ENCODE data around the gene ANTKMT.

Gene ANTKMT

DNA sequence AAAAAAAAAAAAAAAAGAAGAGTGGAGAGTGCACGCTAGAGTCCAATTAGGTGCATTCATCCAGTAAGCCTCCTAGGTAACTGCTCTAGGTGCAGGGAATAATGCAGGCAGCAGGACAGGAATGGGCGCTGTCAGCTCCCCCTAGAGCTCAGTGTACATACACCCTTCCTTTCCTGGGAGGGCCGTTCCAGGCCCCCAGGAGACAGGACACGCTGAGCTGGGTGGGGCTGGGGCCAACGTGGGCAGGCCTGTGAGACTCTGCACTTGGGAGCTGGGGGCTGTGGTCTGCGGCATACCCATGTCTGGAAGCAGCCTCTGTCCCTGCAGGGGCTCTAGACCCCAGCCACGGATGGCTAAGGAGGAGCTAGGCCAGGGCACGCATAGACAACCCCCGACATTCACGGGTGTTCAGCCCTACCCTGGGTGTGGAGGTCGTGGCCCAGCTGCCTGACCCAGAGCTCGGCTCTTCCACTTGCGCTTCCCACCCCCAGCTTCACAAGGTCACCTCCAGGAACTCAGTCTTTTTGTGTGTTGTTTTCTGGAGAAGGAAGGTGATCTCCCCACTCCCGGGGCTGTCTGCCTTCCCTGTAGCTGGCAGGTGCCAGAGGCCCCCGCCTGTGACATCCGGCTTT lies 1.0 kb upstream of the ANTKMT start:
- in situ Hi-C loops (cut with MboI; ENCODE audit: low pct_unique_long_range_greater_than_20kb, low sequenced_read_pairs, unreplicated experiment), result no loop called here
- TF ChIP-seq, protein P1, sequence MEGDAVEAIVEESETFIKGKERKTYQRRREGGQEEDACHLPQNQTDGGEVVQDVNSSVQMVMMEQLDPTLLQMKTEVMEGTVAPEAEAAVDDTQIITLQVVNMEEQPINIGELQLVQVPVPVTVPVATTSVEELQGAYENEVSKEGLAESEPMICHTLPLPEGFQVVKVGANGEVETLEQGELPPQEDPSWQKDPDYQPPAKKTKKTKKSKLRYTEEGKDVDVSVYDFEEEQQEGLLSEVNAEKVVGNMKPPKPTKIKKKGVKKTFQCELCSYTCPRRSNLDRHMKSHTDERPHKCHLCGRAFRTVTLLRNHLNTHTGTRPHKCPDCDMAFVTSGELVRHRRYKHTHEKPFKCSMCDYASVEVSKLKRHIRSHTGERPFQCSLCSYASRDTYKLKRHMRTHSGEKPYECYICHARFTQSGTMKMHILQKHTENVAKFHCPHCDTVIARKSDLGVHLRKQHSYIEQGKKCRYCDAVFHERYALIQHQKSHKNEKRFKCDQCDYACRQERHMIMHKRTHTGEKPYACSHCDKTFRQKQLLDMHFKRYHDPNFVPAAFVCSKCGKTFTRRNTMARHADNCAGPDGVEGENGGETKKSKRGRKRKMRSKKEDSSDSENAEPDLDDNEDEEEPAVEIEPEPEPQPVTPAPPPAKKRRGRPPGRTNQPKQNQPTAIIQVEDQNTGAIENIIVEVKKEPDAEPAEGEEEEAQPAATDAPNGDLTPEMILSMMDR (IDR thresholded peaks at IDR 0.05; ENCODE audit: extremely low read depth, insufficient read depth, missing control alignments), result peak; percentile 28
- DNase-seq (ENCODE audit: low spot score), result no peak

DNA sequence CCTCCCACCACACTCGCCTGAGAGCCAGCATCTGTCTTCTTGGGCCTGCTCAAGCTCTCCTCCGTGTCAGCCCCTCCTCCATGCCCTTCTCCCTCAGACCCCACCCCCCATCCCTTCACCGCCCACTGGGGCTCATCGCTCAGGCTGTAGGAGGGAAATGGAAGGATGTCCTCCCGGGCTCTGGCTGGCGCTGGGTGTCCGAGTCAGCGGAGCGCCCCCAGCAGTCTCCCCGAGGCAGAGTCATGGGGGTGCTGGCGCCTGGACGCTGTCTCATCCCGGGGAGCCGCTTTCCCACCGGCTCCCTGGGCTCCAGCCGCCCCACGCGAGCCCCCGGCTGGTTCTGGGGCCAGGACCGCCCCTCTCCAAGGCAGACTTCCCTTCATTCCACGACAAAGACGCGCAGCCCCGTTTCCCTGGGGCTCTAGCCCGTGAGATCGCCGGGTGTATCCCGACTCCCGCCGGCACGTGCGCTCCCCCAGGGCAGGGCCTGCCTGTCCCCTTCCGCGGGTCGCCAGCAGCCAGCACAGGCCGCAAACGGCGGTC lies 428 bp upstream of the ANTKMT start:
- in situ Hi-C loops (cut with MboI; ENCODE audit: low pct_unique_long_range_greater_than_20kb, low sequenced_read_pairs, unreplicated experiment), result no loop called here
- peak; percentile 82 for DNase-seq (ENCODE audit: low spot score)
- TF ChIP-seq, protein P1 (IDR thresholded peaks at IDR 0.05; ENCODE audit: extremely low read depth, insufficient read depth, missing control alignments), result peak; percentile 43

DNA sequence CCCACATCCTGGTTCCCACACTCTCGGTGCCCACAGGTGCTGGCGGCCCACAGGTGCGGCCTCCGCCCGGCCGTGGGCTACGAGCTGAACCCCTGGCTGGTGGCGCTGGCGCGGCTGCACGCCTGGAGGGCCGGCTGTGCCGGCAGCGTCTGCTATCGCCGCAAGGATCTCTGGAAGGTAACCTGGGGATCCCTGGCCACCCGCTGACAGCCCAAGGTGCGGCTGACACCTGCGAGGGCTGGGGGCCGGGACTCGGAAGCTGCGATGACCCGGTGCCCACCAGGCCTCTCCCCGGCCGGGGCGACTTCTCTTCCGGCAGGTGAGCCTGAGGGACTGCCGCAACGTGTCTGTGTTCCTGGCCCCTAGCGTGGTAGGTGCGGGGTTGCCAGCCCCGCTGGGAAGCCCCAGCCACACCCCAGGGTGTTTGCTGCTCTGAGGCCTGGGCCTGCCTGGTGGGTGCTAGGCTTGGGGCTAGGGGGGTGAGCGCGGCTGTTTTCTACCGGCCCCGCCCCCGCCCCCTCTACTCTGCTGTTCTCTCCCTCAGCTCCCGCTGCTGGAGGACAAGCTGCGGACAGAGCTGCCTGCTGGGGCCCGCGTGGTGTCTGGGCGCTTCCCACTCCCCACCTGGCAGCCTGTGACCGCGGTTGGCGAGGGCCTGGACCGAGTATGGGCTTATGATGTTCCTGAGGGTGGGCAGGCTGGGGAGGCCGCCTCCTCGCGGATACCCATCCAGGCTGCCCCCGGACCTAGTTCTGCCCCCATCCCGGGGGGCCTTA lies 1.0 kb downstream of the ANTKMT start:
- no peak for DNase-seq (ENCODE audit: low spot score)
- TF ChIP-seq, protein P1 (IDR thresholded peaks at IDR 0.05; ENCODE audit: extremely low read depth, insufficient read depth, missing control alignments), result no peak
- in situ Hi-C loops (cut with MboI; ENCODE audit: low pct_unique_long_range_greater_than_20kb, low sequenced_read_pairs, unreplicated experiment), result no loop called here

DNA sequence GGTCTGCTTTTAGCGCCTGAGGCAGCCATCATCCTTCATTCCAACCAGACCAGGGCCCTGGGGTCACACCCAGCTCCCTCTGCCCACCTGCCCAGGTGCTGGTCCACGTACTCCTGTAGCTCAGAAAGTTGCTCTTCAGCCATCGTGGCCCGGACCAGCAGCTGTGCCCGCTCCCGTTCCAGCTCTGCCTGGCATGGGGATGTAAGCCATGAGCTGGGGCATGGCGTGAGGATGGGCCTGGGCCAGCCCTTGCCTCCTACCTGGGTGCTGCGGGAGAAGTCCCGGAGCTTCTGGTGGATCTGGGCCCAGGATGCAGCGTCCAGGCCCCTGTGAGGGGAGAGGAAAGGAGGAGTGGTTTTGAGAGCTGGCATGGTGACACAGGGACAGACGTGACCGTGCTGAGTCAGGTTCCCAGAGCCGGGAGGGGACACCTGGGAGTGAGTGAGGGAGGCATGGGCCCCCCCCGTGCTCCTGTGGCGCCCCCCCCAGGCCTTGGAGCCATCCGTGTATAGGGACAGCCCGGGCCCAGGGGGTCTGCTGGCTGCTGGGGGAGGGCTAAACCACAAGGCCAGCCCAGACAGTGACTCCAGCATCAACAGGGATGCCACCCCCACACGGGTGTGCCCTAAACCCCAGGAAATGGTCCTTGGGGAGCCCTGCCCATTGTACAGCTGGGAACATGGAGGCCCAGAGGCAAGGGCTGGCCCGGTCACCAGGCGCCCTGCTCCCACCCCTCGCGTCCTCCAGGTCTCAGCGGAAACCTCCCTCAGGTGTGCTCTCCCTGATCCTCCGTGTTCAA lies 2.1 kb downstream of the ANTKMT start:
- DNase-seq (ENCODE audit: low spot score), result no peak
- TF ChIP-seq, protein P1 (IDR thresholded peaks at IDR 0.05; ENCODE audit: extremely low read depth, insufficient read depth, missing control alignments), result no peak
- in situ Hi-C loops (cut with MboI; ENCODE audit: low pct_unique_long_range_greater_than_20kb, low sequenced_read_pairs, unreplicated experiment), result no loop called here

DNA sequence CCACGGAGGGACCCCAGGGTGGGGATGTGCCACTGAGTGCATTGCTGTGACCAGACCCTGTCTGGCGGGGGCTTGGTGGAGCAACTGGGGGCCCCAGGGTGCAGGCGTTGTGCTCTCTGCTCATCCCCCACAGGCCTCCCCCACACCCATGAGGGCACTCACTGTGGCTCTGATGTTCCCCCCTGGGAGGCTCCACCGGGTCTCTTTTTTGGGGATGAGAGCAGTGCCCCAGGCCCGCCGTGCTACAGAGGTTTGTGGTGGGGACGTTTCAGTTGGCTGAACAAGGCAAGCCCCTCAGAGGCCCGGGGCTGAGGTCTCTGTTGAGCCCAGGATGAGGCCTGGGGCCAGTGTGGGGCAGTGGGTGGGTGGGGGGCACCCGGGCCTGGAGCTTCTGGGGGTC lies 2.7 kb downstream of the ANTKMT start:
- TF ChIP-seq, protein P1 (IDR thresholded peaks at IDR 0.05; ENCODE audit: extremely low read depth, insufficient read depth, missing control alignments), result no peak
- in situ Hi-C loops (cut with MboI; ENCODE audit: low pct_unique_long_range_greater_than_20kb, low sequenced_read_pairs, unreplicated experiment), result no loop called here
- no peak for DNase-seq (ENCODE audit: low spot score)
